Epithelial cell of prostate (primary cell): ENCODE measurements around the gene PPP1R36.

ENCODE experiments used
- DNase-seq: peaks from one replicate; pipeline ENCODE4 v3.0.0-alpha.2; 2011; ENCODE audit warnings: low read depth, low spot score
- H3K27ac ChIP-seq: fragments of 450-650 bp; 2 replicates; pipeline ENCODE4 v1.5.1; 2017; ENCODE audit warnings: mild to moderate bottlenecking

PPP1R36 gene

GRCh38 chr14:64638625-64639024 lies 88.9 kb downstream of the PPP1R36 start:
- no peak overlapping the region for H3K27ac ChIP-seq
- no peak for DNase-seq
